SIG-M5 treated with dmso at 0.1 percent for 504 hours (cell line): ENCODE data around the gene MAP1S.
"Not testable (repeated sequence)": the region's sequence is repeated elsewhere in the genome, so short reads cannot be mapped to it uniquely, and the experiment has no call there.

Experiments
- DNase-seq: peaks from one replicate; lab custom pipeline; 2025; ENCODE audit not compliant: unreplicated experiment; lab: John Stamatoyannopoulos, UW

MAP1S gene

DNA sequence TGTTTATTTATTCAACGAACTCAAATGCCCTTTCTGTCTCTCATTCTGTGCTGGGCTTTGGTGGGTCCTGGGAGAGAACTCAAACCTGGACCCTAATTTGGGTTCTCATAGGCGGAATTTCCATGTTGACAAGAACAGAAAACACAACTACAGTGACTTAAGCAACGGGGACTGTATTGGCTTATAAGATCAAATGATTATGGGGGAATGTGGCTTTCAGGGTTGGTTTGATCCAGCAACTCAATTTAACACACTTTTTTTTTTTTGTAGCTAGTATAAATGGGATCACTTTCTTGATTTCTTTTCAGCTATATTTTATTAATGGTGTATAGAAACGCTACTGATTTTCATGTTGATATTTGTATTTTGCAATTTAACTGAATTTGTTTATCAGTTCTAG is 41.9 kb downstream of the MAP1S start:
- DNase-seq, result no peak

- DNase-seq, result peak; percentile 43
Observed at GRCh38 chr19:17762505-17763229, 43.4 kb downstream of the MAP1S start.

GRCh38 chr19:17764348-17764747 is 45.1 kb downstream of the MAP1S start:
- no peak for DNase-seq

- peak; percentile 71 for DNase-seq
Observed at GRCh38 chr19:17765069-17765618, 45.9 kb downstream of the MAP1S start.

GRCh38 chr19:17766543-17767131 is 47.4 kb downstream of the MAP1S start:
- DNase-seq, result no peak

DNA sequence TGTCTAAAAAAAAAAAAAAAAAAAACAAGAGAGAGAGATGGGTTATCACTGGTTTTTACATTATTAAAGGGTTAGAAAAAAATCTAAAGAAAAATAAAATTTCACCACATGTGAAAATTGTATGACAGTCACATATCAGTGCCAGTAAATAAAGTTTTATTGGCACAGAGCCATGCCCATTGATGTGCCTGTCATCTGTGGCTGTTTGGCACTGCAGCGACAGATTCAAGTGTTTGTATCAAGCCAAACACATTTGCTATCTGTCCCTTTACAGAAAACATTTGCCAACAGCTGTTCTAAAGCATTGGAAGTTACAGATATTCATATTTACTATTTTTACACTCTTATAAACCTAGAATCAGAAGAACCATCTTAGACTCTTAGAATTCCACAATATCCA is 48.3 kb downstream of the MAP1S start:
- DNase-seq, result no peak

- DNase-seq, result no peak
Observed at GRCh38 chr19:17770613-17771012, 51.3 kb downstream of the MAP1S start.

GRCh38 chr19:17772172-17772571 is 52.9 kb downstream of the MAP1S start:
- no peak for DNase-seq

DNA sequence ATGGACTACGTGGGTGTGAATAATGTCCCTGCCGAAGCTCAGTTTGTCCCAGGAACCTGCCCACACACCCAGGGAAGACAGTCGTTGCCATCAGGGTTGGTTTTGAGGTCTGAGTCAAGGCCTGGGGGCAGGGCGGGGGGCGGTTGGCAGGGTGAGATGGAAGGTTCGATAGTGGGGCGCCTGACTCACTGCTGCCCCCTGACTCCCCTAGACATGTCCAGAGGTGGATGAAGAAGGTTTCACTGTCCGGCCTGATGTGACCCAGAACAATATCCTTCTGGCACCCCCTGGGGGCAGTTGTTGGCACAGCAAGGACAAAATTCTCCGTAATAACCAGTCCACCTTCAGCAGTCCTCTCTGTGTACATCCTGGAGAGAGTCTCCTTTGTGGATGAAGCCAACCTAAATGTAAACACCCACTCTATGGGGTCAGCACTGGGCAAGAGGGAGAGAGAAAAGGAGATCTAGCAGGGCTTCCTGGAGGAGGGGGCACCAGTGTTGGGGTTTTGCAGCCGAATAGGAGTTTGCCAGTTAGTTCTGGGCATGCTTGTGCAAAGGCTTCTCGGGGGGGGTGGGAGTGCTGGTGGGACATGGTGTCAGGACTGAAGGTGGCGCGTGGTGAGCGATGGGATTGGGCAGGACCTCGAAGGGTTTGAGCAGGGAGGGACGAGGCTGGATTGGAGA is 56.1 kb downstream of the MAP1S start:
- DNase-seq, result no peak

- DNase-seq, result no peak
Observed at GRCh38 chr19:17775991-17776803, 56.9 kb downstream of the MAP1S start.

- DNase-seq, result not testable (repeated sequence)
Observed at GRCh38 chr19:17777840-17778239, 58.6 kb downstream of the MAP1S start.

DNA sequence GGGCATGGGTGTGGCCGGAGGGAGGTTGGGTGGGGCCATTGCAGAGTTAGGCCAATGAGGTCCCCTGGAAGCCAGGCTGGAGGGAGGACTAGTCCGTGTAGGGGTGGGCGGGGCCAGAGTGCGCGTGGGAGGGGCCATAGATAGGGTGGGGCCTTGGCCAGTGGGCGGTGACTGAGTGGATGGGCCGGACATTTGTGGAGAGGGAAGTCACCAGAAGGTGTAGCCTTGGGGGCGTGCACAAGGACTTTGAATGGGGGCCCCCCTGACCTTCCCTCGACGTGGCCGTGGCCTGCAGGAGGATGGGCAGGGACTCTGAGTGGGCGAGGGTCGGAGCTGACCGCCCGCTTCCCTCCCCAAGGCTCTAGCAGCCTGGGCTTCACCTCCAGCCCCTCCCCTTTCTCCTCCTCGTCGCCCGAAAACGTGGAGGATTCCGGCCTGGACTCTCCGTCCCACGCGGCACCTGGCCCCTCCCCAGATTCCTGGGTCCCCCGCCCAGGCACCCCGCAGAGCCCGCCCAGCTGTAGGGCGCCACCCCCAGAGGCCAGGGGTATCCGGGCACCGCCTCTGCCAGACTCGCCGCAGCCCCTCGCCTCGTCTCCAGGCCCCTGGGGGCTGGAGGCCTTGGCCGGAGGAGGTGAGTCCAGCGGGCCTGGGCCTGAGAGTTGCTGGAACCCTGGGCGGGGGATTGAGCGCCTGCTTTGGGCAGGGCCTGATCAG is 59.1 kb downstream of the MAP1S start:
- DNase-seq, result peak; percentile 33

- DNase-seq, result peak; percentile 42
Observed at GRCh38 chr19:17778968-17779929, 60.0 kb downstream of the MAP1S start.

DNA sequence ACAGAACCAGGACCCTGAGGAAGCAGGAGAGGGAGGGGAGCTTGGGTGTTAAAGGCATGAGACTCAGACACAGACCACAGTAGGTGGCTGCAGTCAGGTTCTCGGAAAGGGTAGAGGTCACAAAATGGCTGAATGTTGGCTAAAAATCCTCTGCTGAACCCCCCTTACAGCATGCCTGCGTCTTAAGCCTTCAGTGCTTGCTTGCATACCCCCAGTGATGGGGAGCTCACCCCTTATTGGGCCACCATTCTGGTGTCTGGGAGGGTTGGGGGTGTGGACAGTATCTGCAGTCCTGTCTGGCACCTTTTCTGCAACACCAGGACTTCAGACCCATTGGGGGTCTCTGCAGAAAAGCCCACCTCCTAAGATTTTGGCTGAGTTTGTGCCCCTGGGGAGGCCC is 61.5 kb downstream of the MAP1S start:
- no peak for DNase-seq

GRCh38 chr19:17783721-17784120 is 64.4 kb downstream of the MAP1S start:
- not testable (repeated sequence) for DNase-seq
